D721Med (cell line): Measurements from ENCODE around the gene FLAD1.
A peak's percentile ranks its signal among the peaks of the same experiment; 100 is the strongest.

ENCODE experiments used
- DNase-seq: peaks from one replicate; pipeline ENCODE4 v3.0.0; 2011; ENCODE audit warnings: low spot score; ENCODE audit not compliant: insufficient read length
- FAIRE-seq: peaks from 2 replicates; lab custom pipeline; 2011; peaks lifted over from hg19 to GRCh38; lab: Jason Lieb, UNC
- TF ChIP-seq, protein P1 (sequence below): IDR thresholded peaks from 2 replicates; pipeline ENCODE4 v1.5.1; 2012; ENCODE audit warnings: mild to moderate bottlenecking, control low read depth; ENCODE audit not compliant: insufficient read depth; ENCODE audit errors: missing control alignments

FLAD1 gene

DNA sequence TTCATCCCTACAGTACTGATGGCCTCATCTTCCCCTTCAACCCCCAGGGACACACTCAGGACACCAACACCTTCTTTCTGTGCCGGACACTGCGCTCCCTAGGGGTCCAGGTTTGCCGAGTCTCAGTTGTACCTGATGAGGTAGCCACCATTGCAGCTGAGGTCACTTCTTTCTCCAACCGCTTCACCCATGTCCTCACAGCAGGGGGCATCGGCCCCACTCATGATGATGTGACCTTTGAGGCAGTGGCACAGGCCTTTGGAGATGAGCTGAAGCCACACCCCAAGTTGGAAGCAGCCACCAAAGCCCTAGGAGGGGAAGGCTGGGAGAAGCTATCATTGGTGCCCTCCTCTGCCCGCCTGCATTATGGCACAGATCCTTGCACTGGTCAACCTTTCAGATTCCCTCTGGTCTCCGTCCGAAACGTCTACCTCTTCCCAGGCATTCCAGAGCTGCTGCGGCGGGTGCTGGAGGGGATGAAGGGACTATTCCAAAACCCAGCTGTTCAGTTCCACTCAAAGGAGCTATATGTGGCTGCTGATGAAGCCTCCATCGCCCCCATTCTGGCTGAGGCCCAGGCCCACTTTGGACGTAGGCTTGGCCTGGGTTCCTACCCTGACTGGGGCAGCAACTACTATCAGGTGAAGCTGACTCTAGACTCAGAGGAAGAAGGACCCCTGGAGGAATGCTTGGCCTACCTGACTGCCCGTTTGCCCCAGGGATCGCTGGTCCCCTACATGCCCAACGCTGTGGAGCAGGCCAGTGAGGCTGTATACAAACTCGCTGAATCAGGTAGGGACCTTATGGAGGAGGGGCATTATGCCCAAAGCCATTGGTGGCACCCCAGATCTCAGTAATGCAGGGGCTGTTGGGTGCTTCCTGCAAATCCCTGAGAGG, 5.2 kb downstream of the FLAD1 start:
- TF ChIP-seq, protein P1, sequence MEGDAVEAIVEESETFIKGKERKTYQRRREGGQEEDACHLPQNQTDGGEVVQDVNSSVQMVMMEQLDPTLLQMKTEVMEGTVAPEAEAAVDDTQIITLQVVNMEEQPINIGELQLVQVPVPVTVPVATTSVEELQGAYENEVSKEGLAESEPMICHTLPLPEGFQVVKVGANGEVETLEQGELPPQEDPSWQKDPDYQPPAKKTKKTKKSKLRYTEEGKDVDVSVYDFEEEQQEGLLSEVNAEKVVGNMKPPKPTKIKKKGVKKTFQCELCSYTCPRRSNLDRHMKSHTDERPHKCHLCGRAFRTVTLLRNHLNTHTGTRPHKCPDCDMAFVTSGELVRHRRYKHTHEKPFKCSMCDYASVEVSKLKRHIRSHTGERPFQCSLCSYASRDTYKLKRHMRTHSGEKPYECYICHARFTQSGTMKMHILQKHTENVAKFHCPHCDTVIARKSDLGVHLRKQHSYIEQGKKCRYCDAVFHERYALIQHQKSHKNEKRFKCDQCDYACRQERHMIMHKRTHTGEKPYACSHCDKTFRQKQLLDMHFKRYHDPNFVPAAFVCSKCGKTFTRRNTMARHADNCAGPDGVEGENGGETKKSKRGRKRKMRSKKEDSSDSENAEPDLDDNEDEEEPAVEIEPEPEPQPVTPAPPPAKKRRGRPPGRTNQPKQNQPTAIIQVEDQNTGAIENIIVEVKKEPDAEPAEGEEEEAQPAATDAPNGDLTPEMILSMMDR: peak; percentile 10
- no peak for FAIRE-seq
- DNase-seq: no peak

DNA sequence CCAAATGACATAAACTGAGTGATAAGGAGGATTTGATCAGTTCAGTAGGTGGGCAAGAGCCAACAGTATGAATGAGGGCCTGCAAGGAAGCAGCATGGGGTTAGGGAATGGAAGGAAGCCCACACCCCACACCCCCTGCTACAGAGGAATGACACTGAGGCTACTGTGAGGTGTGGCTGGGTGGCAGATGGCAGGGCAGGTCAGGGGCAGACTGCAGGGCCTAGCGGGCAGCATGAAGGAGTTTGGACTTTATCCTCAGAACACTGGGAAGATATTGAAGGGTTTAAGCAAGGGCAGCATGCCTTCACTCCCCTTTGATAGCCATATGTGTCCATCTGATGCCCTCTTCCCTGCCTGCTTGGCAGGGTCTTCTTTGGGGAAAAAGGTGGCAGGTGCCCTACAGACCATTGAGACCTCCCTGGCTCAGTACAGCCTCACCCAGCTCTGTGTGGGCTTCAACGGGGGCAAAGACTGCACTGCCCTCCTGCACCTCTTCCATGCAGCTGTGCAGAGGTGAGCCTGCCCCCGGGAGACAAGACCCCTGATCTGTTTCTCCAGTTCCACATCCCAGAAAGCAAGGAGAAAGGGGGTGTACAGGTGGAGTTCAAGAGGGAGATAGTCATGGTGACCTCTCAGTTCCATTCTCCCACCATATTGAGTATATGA, 6.2 kb downstream of the FLAD1 start:
- FAIRE-seq (no peak), DNase-seq (no peak)
- TF ChIP-seq, protein P1: no peak

DNA sequence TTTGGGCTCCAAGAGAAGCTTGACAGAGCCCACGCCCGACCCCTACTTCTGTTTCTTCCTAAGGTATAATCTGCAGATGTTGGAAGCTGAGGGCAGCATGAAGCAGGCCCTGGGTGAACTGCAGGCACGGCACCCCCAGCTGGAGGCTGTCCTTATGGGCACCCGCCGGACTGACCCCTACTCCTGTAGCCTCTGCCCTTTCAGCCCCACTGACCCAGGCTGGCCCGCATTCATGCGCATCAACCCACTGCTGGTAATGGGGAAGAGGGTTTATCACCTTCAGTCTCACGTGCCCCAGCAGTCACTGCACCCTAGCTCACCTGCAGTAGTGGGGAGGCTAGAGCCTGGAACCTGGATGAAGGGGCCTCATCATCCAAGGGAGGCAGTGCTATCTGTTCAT, 7.1 kb downstream of the FLAD1 start:
- FAIRE-seq (no peak), DNase-seq (no peak)
- TF ChIP-seq, protein P1: no peak

DNA sequence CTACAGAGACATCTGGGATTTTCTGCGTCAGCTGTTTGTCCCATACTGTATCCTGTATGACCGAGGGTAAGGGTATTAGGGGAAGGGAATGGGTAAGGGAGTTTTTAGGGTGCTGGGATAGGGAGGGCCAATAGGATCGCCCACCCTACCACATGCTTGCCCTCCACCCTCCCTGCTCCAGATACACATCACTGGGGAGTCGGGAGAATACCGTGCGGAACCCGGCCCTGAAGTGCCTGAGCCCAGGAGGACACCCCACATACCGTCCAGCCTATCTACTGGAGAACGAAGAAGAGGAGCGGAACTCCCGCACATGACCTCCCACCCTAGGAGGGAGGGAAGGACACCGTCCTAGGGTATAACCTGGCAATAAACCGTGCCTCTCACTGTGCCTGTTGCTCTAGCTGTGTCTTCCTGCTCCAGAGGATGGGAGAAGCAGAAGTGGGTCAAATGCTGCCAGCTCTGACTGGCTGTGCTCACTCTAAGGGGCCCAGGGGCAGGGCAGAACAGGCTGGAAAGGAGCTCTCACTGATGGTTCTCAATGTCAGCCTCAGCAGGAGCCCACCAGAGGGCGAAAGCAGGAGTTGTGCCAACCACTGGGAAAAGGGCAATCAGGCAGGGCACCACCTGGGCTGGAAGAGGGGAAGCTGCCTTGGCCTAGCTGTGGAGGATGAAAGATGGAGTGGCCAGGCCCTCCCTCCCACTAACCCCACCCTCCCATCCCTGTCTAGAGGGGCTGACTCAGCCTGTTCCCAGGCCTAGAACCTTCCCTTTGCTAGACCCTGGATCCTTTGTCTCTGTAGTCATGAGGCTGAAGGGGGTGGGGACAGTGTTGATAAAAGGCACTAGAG, 9.8 kb downstream of the FLAD1 start:
- no peak for DNase-seq
- TF ChIP-seq, protein P1: peak; percentile 34
- FAIRE-seq: no peak

DNA sequence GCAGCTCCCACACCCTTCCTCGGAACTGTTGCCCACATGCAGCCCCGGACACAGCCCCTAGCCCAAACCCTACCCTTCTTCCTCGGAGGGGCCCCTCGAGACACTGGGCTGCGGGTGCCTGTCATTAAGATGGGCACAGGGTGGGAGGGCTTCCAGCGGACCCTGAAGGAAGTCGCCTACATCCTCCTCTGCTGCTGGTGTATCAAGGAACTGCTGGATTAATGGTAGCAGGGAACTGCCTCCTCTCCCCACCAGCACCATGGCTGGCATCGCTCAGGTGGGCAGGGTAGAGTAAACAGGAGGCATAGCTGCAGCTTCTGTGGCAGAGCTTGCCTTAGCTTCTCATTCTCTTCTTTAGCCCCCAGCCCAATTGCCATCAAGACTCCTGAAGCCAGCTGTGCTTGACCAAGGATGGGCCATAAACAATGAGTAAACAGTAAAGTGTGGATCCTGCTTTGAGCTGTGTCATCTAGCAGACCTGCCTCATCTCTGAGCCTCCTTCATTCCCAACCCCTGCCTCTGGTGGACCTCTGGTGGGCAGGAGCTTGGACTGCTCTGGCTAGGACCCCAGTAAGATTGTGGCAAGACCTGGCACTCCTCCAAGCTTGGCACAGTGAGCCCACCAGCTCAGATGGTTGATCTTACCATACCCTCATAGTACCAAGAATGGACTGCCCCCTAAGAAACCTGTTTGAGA, 10.6 kb downstream of the FLAD1 start, which contains the start of gene LENEP:
TSS of gene LENEP (plus strand) at position 15 of the 697 bp plus-strand sequence. CDS start at position 37, 22 bp downstream.
- TF ChIP-seq, protein P1: no peak
- FAIRE-seq (no peak), DNase-seq (no peak)

DNA sequence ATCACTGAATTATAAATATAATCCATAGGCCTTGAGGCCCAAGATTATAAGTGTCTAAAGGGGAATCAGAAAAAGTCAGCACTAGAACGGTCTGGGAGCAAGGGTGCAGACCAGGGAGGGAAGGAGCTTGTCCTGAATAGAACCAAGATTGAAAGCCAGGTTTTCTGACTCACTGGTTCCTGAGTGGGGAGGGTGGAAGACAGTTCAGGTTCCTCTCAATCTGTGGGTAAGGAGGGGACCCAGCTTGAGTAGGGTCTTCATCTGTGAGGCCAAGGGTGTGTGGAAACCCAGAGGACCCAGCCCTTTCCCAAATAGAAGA, 11.1 kb downstream of the FLAD1 start:
- no peak for DNase-seq
- FAIRE-seq: no peak
- TF ChIP-seq, protein P1: no peak
